DMS53 treated with DMSO at 0.1 percent for 48 hours (cell line): ENCODE measurements around the gene SLCO3A1.

Experiments used
- DNase-seq: peaks from one replicate; lab custom pipeline; 2025; ENCODE audit not compliant: unreplicated experiment; lab: John Stamatoyannopoulos, UW

Gene SLCO3A1

DNA sequence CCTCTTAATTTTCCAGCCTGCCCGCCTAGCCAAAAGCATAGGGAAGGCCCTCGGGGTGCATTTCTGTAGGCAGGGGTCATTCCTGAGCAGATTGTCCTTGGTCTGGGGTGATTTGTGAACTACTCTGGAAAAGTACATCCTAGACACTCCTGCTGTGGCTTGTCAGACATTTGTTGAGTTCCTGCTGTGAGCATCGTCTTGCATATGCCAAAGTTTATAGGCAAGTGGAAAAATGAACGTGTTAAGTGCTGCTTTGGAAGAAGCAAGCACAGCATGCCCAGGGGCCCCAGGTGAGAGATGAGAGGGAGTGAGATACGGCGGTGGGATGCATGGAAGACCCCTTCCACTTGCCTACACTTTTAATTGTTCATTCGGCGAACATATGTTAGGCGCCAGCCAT is 302.4 kb downstream of the SLCO3A1 start:
- DNase-seq: no peak

DNA sequence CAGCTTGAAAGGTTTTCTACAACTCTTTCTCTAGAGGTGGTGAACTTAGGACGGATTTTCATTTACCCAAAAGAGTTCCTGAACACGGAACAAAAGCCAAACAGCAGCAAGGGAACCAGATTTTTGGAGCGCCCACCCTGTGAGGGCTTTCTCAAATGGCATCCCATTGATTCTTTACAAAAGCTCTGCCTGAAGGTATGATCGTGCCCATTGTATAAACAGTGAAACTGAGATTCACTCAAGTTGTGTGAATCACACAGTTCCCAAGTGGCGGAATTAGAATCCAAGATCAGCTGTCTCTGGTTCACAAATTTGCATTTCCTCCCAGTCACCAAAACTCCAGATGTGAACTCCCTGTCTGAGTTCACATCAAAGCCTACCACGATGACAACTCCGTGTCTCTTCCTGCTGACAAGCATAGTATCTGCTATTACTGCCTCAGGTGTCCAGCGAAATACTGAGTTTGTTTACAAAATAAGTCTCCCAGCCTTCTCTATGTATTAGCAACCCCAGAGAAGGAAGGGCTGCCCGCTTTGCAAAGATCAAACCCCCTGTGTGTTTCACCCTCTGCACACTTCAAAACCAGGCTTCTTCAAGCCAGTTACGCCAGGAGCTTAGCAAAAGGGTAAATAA is 304.3 kb downstream of the SLCO3A1 start:
- DNase-seq: no peak

GRCh38 chr15:92158426-92158825 is 304.9 kb downstream of the SLCO3A1 start:
- DNase-seq: no peak

DNA sequence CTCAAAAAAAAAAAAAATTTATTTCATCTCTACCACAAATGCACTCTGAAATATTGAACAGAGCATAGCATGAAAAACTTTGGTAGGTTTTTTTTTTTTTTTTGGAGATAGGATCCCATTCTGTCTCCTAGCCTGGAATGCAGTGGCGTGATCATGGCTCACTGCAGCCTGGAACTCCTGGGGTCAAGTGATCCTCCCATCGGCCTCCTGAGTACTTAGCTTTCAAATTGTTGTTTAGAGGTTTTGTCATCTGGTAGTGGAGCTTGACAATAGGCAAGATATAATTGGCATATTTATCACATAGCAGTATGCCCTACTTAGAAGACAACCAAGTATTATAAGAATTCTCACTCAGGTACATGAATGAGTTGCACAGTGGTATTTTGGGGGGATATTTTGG is 306.0 kb downstream of the SLCO3A1 start:
- no peak for DNase-seq

DNA sequence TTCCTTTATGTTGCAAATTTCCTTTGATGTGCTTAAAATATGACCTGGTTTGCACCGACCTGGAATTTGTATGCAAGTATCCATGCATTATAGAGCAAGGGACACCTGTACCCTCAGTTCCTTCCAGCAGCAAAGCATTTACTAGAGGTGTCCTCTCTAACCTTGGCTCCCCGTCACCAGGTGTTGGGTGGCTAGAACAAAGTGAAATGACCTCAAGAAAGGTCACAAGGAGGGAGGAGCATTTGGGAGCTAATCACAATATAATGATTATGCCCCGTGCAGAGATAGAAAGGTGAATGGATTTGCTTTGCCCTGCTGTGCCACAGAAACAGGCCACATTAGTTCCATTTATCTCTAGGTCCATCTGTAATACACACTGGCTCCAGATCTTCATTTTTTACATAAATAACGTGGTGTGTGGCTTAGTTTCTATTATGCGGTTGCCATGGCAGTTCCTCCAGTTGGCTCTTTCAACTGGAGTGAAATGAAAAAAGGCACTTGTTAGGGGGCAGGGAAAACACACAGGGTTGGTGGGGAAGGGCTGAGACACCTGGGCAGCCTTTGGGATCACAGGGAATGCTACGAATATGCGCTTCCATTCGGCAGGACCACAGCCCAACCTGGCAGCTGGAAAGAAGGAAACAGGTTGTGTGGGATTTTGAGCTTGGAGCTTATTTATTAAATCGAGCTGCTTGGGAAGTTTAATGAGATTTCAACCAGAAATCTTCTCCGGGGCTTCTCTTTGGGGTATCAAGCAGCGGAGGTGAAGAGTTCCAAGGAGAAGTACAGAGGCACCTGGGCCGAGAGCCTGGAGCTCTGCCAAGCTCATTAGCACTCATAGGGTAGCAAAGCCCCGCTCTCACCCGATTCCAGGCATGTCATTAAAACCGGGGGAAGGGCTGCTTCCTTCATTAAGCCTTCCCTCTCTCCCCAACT is 306.7 kb downstream of the SLCO3A1 start:
- no peak for DNase-seq

GRCh38 chr15:92161039-92161670 is 307.6 kb downstream of the SLCO3A1 start:
- DNase-seq: no peak

DNA sequence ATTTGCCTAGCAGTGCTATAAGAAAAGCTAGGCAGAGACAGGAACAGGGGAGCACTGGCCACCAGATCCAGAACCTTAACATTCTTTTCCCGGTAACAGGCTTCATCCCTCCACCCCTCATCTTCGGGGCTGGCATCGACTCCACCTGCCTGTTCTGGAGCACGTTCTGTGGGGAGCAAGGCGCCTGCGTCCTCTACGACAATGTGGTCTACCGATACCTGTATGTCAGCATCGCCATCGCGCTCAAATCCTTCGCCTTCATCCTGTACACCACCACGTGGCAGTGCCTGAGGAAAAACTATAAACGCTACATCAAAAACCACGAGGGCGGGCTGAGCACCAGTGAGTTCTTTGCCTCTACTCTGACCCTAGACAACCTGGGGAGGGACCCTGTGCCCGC is 309.1 kb downstream of the SLCO3A1 start:
- no peak for DNase-seq

GRCh38 chr15:92163641-92164040 is 310.1 kb downstream of the SLCO3A1 start:
- DNase-seq: no peak

DNA sequence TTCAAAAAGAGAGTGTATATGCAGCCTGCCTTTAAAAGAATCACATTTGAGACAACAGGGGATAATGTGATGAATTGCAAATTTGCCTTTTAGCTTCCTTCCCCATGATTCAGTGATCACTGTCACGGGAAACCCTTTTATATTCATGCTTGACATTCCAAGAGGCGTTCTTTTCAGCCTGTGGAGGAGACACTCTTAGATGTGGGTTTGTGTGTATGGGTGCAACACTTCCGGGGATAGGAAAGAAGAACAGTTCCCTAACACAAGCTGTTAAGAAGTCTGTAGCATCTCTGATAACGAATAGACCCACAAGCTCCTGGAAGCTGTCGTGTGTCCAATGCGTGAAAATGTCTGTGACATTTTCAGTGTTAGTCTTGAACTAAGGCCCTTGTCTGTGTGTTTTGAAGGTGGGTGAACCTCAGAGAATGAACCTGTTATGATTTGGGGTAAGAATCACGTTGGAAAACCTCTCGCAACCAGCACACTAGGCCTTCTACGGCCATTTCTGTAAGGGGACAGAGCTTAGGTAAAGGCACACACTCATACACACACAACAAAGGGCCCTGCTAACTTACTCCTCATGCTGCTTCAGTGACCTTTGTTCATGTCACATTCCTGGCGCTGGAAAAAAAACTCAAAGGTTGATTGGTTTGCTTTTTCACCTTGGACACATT is 311.0 kb downstream of the SLCO3A1 start:
- no peak for DNase-seq

- DNase-seq: no peak
Observed at GRCh38 chr15:92165001-92165346, 311.5 kb downstream of the SLCO3A1 start.

- no peak for DNase-seq
Observed at GRCh38 chr15:92166029-92166428, 312.5 kb downstream of the SLCO3A1 start.

DNA sequence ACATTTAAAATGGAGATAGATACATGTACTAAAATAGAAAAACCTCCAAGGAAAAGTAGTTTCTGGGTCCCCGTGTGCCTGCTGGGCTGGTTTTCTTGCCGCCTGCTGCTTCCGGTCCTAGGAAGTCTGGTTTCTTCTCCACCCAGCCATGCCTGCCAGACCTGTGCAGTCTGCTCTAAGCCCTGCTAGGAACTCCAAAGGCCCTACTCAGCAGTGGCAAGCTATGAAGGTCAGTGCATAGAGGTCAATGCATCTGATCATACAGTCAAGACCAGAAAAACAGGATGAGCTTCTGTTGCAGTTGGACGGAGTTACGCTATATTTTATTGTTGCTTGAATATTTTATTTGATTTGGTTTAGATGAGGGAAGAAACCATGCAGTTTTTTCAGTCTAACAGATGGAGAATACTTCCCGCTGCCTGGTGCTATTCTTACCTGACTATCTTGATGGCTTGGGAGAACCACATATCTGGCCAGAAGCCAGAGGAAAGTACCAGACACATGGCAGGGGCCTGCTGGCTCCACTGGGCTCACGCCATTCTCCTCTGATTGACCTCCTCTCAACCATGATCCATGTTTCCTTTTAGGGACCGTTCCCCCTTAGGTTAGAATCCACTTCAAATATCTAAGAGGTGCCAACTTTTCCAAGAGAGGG is 313.4 kb downstream of the SLCO3A1 start:
- DNase-seq: no peak

GRCh38 chr15:92167451-92167850 is 313.9 kb downstream of the SLCO3A1 start:
- no peak for DNase-seq

DNA sequence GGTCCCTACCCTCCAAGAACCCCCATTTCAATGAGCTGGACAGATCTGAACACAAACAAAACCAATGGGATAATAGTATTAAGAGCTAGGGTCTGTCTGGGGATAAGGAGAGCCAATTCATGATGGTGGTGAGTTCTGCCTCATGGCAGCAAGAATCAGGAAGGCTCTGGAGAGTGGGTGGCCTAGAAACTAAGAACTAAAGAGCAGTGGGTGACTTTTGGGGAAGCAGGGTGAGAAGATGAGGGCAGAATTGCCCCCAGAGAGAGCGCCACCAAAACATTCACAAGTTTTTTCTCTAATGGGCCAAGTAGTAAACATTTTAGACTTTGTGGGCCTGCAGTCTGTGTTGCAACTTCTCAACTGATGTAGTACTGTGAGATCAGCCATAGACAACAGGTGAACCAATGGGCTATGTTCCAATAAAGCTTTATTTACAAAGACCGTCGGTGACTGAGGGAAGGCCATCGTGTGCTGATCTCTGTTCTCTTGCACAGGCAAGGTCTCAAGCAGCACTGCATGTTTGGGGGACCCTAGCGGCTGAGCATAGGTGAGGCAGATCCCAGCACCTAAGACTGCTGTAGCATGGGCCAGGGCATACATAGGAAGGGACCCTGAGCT is 314.7 kb downstream of the SLCO3A1 start:
- DNase-seq: no peak

- DNase-seq: no peak
Observed at GRCh38 chr15:92170897-92171296, 317.4 kb downstream of the SLCO3A1 start.

GRCh38 chr15:92178911-92179310 is 325.4 kb downstream of the SLCO3A1 start:
- no peak for DNase-seq

DNA sequence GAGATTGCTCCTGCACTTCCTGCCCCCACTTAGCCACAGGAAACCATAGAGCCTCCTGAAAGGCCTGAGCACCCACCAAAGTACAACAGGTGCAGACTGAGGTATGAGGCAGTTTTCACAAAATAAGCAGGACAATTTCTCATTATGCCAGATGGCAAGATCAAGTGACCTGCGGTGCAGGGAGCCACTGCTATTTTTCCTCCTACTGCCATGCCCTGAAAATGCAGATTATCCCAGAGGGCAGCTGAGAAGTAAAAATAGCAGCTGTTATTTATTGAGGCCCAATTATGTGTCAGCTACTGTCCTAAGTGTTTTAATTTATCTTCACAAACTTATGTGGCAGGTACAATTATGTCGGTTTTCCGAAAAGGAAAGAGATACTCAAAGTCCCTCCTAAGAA is 330.6 kb downstream of the SLCO3A1 start:
- DNase-seq: no peak

DNA sequence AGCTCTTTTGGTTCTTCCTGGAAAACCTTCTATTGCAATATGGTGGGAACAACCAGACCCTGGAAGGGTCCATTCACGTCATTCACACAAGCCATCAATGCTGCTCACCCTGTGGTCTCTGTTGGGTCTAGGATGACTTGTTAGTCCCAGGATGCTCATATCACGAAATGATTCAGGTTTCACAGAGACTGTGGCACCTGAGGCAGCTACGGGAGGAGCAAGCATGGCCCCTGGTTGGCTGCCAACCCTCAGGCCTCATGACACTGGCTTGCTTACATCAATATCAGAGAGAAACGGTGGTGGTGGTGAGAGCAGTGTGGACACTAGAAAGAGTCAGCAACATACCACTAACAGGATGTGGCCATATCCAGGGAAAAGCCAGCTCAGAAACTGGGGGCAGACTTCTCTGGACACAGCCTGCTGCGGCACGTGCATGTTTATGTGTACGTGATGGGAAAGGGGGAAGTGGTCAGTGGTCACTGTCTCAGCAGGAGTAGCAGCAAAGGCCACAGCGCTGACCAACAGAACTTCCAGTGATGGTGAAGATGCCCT is 331.2 kb downstream of the SLCO3A1 start:
- DNase-seq: no peak

GRCh38 chr15:92187975-92188374 is 334.5 kb downstream of the SLCO3A1 start:
- no peak for DNase-seq

DNA sequence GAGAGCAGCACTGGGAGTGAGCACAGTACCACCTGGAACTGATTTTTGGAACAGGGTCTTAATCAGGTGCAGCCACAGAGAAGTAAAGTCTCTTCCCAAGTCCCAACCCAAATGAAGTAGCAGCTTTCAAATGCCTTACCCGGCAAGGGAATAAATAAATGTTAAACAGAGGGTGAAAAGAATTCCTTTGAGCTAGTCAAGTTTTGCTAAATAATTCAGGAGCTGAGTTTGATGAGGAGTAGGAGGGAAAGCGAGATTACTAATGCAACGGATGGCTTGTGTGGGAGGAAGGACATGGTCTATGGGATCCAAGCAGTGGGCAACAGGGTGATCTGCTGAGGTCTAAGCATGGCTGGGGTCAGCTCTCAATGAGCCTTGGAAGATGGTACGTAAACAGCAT is 335.7 kb downstream of the SLCO3A1 start:
- no peak for DNase-seq
